Coronary artery (tissue), 2 donors: ENCODE data around the gene WSCD2.

Source experiments
- DNase-seq: peaks from one replicate; pipeline ENCODE4 v3.0.0-alpha.2; 2017; ENCODE audit warnings: low spot score
- H3K27ac ChIP-seq, 2 donors: fragments of 200-600 bp; sonication (generic); one replicate each; pipeline ENCODE4 v1.5.1; 2016 to 2019
- H3K4me3 ChIP-seq: fragments of 200-600 bp; sonication (generic); 2 replicates; pipeline ENCODE4 v1.5.1; 2016; ENCODE audit warnings: mild to moderate bottlenecking, moderate library complexity
- TF ChIP-seq, protein P1 (sequence below): fragments of 200-600 bp; sonication (generic); IDR thresholded peaks from one replicate; pipeline ENCODE4 v1.5.1; 2019; ENCODE audit warnings: antibody characterized with exemption

Gene WSCD2

DNA sequence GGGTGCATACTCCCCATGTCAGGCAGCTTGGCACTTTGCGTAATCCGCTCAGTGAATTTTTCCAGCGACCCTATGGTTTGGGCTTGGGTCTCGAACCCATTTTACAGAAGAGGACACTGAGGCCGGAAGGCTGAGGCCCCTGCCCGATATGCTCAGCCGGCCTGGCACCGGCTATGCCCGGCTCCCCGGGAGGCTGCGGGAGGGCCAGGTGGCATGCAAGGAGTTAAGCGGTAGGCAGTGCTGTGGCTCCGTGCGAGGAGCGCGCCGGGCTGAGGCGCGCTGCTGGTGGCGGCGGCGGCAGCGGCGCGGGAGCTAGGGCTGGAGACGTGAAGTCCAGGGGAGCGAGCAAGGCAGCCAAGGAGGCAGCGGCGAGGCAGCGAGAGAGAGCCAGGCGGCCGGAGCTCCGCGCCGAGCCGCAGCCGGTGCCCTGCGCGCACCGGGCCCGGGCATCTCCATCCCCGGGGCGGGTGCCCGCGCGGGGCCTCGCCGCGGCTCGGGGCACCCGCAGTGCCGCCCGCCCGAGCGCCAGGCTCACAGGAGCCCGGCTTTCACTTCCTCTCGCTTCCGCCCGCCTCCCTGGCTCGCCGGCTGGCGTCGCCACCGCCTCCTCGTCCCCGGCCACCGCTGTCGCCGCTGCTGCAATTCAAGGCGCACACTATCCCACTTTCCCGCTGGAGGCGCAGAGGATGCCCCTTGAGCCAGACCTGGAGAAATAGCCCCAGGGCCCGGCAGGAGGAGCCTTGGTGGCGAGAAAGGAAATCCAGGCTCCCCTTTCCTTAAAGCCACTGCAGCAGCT lies at the start of gene WSCD2:
Gene WSCD2, plus strand, starts transcription at position 272 of the 796 bp plus-strand sequence. CDS start 66,545 bp downstream, outside the sequence.
- Histone ChIP-seq H3K27ac (peak within 1 kb of the TSS; percentile 42 to 82), H3K4me3 (peak within 1 kb of the TSS; percentile 72)
- TF ChIP-seq, protein P1, sequence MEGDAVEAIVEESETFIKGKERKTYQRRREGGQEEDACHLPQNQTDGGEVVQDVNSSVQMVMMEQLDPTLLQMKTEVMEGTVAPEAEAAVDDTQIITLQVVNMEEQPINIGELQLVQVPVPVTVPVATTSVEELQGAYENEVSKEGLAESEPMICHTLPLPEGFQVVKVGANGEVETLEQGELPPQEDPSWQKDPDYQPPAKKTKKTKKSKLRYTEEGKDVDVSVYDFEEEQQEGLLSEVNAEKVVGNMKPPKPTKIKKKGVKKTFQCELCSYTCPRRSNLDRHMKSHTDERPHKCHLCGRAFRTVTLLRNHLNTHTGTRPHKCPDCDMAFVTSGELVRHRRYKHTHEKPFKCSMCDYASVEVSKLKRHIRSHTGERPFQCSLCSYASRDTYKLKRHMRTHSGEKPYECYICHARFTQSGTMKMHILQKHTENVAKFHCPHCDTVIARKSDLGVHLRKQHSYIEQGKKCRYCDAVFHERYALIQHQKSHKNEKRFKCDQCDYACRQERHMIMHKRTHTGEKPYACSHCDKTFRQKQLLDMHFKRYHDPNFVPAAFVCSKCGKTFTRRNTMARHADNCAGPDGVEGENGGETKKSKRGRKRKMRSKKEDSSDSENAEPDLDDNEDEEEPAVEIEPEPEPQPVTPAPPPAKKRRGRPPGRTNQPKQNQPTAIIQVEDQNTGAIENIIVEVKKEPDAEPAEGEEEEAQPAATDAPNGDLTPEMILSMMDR = no peak
- DNase-seq = peak; percentile 87

DNA sequence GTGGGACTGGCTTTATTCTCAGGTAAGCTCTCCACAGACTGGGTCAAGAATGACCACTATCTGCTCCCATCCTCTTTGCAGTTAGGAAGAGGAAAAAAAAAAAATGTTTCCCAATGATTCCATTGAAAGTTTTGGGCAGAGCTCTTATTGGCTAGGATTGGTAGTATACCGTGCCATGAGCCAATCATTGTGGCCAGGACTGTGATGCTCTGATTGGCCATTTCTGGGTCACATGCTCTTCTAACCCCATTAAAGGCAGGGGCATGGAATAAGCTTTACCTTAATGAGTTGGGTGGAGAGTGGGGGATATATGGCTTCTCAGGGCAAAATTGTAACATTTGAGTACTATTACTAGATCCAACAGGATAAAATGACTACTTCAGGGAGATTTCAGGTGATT lies 49.4 kb upstream of the WSCD2 start:
- TF ChIP-seq, protein P1 = no peak
- no peak overlapping the region for H3K27ac ChIP-seq
- no peak overlapping the region for H3K4me3 ChIP-seq
- no peak for DNase-seq

DNA sequence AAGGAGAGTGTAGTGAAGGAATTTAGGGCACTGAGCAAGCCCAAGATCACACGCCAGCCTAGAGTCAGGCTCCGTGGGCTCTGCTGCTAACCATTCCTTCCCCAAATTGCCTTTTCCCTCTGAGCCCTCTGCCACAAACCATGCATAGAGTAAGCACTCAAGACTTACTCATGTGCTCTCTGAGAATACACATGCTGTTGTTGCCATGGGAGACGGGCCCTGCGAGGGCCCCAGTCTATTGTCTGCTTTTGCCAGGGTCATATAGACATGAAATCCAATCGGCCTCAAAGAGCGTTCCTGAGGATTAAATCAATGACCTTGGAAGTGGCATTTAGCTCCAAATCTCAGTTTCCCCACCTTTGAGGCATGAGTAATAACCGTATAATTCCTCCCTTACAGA lies 48.7 kb upstream of the WSCD2 start:
- no peak for DNase-seq
- TF ChIP-seq, protein P1 = no peak
- H3K4me3 ChIP-seq = no peak overlapping the region
- H3K27ac ChIP-seq = no peak overlapping the region

DNA sequence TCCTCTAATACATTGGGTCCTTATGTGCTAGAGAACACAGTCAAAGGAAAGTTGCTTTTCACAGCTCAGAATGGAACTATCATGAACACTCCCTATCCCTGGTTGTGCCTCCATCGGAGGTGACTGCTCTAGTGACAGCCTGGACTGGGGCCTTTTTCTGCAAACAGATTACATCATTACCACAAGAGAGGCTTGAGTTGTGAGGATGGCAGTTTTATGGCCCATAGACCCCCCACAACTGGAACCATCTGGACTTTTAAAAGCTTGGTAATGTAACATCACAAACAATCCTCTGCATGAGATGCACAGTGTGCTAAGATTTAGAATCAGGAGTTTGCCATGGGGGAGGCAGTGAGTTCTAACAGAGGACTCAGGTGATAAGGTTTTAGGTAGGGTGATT lies 46.6 kb upstream of the WSCD2 start:
- no peak for DNase-seq
- TF ChIP-seq, protein P1 = no peak
- H3K27ac ChIP-seq = no peak overlapping the region
- H3K4me3 ChIP-seq = no peak overlapping the region

DNA sequence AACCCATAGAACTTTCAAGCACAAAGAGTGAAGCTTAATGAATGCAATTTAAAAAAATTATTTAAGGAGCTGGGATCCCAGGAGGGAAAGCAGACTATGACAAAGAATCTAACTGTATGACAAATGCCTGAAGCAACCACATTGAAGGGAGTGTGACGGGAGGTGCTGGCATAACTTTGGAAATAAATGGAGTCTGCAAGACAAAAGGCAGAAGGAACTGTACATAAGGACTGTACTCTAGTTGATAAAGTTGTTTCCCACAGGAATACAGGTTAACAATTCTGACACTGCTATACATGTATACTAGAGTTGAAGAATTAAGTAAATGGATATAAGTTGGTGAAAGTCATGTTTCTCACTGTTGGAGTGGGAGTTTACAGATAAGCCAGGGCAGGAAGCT lies 41.2 kb upstream of the WSCD2 start:
- Histone ChIP-seq H3K27ac (no peak overlapping the region), H3K4me3 (no peak overlapping the region)
- TF ChIP-seq, protein P1 = no peak
- DNase-seq = no peak

DNA sequence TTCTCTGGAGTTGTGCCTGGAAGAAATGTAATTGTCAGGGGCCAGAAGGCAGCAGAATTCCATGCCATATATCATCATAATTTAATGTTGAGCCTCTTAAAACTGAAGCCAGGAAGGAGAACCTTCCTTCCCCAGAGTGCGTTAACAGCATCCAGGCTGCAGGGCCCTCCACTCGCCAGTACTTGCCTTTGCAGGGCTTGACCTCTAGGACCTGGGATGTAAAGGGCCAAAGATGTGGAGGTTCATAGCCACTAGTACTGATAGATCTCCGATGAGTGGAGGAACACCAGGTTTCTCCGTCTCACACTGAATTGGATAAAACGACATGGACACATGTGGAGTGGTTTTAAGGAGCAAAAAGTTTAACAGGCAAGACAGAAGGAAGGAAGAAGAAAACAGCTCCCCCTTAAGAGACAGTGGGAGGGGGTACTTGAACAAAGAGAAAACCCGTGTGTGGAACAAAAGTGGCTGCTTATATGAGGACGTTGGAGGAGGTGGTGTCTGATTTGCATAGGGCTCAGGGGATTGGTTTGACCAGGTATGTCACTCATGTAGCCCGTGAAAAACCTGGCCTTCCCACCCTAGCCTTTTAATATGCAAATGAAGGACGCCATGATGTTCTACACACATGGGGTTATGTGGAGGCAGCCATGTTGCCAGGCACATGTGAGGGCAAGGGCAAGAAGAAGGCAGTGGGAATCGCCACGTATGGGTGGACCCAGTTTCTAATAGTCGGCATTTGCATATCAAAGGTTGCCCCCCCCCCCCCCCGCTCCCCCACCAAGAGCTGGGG lies 38.8 kb upstream of the WSCD2 start:
- Histone ChIP-seq H3K4me3 (no peak overlapping the region), H3K27ac (no peak overlapping the region)
- DNase-seq = no peak
- TF ChIP-seq, protein P1 = no peak
